ENCODE data around the gene MACROD2.

MACROD2 gene

DNA sequence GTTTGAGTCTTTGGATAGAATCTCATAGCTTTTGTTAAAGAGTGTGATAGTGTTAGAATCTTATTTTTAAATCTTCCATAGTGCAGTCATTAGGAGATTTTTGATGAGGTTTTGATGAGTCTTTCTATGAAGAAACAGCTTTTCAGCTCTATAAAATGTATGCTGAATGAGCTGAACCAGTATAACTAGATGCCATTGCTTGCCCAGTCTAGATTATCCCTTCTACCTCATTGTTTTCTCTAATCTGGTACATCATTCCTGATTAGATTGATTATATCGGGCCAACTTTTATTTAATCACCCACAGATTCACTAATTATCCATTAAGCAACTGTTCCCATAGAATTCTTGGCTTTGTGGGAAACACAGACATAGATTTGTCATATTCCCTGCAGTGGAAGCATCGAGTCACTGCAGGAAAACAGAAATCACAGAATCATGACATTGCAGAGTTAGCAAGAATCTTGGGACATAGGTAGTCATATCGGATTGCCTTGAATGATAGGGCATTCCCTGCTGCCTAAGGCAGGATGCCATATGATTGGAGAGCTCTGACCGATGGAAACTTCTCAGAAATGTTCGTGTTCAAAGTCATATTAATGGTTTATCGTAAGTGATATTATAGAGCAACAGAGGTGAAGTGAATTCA, 1224.8 kb downstream of the MACROD2 start:
- Histone ChIP-seq H3K9me3 (no peaks in the 10 kb centered on the region), H3K4me3 (ENCODE audit: low read depth in 1 of 2, low read length in 1 of 2) (no peak overlapping the region), H3K36me3 (no peaks in the 10 kb centered on the region), H3K4me1 (ENCODE audit: control insufficient read depth in 1 of 2, insufficient read depth in 1 of 2, low read depth in 1 of 2, low read length in 1 of 2) (no peaks in the 10 kb centered on the region), H3K27me3 (no peaks in the 10 kb centered on the region), H3K27ac (no peak overlapping the region)
- TF ChIP-seq CTCF (IDR thresholded peaks at IDR 0.05), result no peak

DNA sequence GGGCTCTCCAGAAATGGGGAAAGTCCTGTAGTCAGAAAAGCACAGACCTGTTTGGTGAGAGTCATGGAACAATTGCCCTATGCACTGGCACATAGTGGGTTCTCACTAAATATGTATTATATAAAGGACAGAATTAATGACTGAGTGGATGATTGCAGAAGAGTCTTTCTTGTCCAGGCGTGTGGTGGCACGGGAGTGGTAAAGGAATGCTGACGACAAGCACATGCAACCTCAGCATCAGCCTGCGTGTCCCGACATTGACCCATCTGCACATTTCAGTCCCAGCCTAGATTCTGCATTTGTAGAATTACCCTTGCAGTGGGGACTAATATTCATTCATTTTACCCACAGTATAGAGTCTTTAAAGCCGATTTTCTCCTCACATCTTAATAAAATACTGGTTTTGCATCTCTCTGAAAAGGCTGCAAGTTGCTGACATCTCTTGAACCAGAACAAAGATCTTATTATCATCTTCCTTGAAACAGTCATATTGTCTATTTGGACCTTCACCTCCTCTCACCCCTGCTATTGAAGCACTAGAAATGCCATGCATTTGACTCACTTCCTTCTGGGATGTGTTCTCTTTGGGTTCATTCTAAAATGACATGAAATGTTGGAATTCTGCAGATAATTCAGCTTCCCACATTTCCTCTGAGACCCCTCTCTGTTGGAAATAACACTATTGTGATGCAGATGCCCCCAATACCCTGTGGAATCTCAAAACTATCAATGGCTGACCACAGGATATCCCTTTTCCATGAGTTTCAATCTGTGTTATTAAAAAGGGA, 1225.7 kb downstream of the MACROD2 start:
- no peaks in the 10 kb centered on the region for H3K9me3 ChIP-seq
- no peak overlapping the region for H3K4me3 ChIP-seq (ENCODE audit: low read depth in 1 of 2, low read length in 1 of 2)
- no peaks in the 10 kb centered on the region for H3K4me1 ChIP-seq (ENCODE audit: control insufficient read depth in 1 of 2, insufficient read depth in 1 of 2, low read depth in 1 of 2, low read length in 1 of 2)
- no peak overlapping the region for H3K27ac ChIP-seq
- H3K36me3 ChIP-seq, result no peaks in the 10 kb centered on the region
- TF ChIP-seq CTCF (IDR thresholded peaks at IDR 0.05), result no peak
- H3K27me3 ChIP-seq, result no peaks in the 10 kb centered on the region

DNA sequence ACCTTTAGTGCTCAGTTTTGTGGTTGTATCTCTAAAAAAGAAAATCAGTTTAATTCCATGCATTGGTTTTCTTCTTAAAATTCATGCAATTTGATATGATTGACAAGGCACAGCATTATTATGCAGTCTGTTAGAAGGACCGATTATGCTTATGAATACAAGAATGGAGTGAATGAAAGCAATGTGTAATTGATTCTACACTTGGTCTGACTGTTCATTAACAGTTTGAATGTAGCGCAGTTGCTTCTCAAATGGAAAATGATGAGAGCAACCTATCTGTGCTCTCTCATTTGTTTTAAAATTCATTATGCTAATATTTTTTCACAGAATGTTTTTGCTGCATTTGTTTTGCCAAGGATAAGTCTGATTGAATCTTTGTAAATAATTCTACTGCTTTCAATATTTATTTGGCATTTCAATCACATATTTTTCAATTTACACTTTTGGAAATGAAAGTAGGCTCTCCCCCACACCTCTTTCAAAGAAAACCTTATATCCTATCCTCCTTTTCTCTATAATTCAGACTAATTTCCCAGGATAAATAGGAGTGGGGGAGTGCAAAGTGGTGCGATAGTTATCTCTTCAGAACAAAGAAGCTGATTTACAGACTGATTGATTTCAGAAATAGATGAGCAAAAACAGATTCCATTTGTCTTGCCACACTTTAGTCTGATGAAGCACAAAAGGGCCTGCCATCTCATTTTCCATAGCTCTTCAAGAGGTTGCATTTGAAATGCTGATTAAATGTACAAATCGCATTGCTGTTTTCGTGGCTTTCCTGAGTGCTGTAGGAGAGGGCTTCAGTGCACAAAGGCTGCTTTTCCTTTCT, 1227.4 kb downstream of the MACROD2 start:
- Histone ChIP-seq H3K27ac (no peak overlapping the region), H3K27me3 (no peaks in the 10 kb centered on the region), H3K4me3 (ENCODE audit: low read depth in 1 of 2, low read length in 1 of 2) (no peak overlapping the region), H3K4me1 (ENCODE audit: control insufficient read depth in 1 of 2, insufficient read depth in 1 of 2, low read depth in 1 of 2, low read length in 1 of 2) (no peaks in the 10 kb centered on the region), H3K9me3 (no peaks in the 10 kb centered on the region), H3K36me3 (no peaks in the 10 kb centered on the region)
- no peak for TF ChIP-seq CTCF (IDR thresholded peaks at IDR 0.05)

DNA sequence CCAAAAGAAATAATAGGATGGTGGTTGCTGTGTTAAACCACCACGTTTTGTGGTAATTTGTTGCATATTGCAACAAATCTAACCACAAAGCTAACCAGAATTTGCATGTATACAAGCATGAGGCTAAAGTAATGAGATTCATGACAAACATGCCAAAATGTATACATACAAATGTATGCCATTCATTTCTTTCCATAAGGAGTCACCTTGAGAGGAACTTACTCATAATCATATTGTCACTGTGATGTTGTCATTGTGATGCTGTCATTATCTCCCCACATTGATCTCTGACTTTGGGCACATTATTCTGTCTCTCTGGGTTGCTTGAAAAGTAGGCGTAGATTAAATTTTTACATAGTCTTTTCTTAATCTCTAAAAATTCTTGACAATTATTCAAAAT, 1228.9 kb downstream of the MACROD2 start:
- TF ChIP-seq CTCF (IDR thresholded peaks at IDR 0.05), result no peak
- Histone ChIP-seq H3K27me3 (no peaks in the 10 kb centered on the region), H3K27ac (no peak overlapping the region), H3K4me1 (ENCODE audit: control insufficient read depth in 1 of 2, insufficient read depth in 1 of 2, low read depth in 1 of 2, low read length in 1 of 2) (no peaks in the 10 kb centered on the region), H3K9me3 (no peaks in the 10 kb centered on the region), H3K4me3 (ENCODE audit: low read depth in 1 of 2, low read length in 1 of 2) (no peak overlapping the region), H3K36me3 (no peaks in the 10 kb centered on the region)

DNA sequence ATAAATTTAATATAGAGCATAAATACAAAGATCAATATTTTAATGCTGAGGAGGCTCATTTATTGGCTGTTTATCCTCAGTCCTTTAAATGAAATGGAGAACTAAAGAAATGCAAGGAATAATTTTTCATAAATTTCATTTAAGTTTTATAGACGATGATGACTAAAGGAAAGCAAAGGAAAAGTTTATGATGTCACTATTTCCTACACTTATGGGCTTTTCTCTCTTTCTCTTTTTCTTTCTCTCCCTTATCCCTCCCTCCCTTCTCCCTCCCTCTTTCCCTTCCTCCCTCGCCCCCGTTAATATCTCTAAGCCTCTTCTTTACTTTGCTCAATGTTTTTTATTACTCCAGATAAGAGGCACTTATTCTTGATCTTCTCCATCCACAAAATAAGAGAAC, 1231.8 kb downstream of the MACROD2 start:
- Histone ChIP-seq H3K9me3 (no peaks in the 10 kb centered on the region), H3K4me1 (ENCODE audit: control insufficient read depth in 1 of 2, insufficient read depth in 1 of 2, low read depth in 1 of 2, low read length in 1 of 2) (no peaks in the 10 kb centered on the region), H3K27ac (no peak overlapping the region), H3K4me3 (ENCODE audit: low read depth in 1 of 2, low read length in 1 of 2) (no peak overlapping the region), H3K36me3 (no peaks in the 10 kb centered on the region), H3K27me3 (no peaks in the 10 kb centered on the region)
- no peak for TF ChIP-seq CTCF (IDR thresholded peaks at IDR 0.05)
